H1 (cell line): Measurements from ENCODE around the gene ICAM3. TPM values are rescaled to one million over a fixed set of nuclear protein-coding genes. Genes with fewer than 3 reads are reported as not detected.

Experiments used
- CHD7 ChIP-seq: fragments of 300-600 bp; sonication (generic); IDR thresholded peaks from 2 replicates; pipeline ENCODE4 v1.7.1; 2012; ENCODE audit warnings: low read length, moderate library complexity, mild to moderate bottlenecking, inconsistent platforms; ENCODE audit not compliant: insufficient replicate concordance
- FOSL1 ChIP-seq: IDR thresholded peaks from 2 replicates; pipeline ENCODE4 v1.6.1; 2011; ENCODE audit warnings: mild to moderate bottlenecking, low read depth, low read length, moderate library complexity; ENCODE audit not compliant: insufficient read depth
- MAFK ChIP-seq: IDR thresholded peaks from 2 replicates; pipeline ENCODE4 v1.6.1; 2012; ENCODE audit warnings: low read depth, mild to moderate bottlenecking, improper control_type of control experiment, low read length
- NANOG ChIP-seq: IDR thresholded peaks from 2 replicates; pipeline ENCODE4 v1.6.1; 2011; ENCODE audit warnings: low read length, low read depth, mild to moderate bottlenecking, inconsistent platforms; ENCODE audit not compliant: insufficient read depth, poor library complexity, severe bottlenecking
- SIN3A ChIP-seq, 2 experiments: IDR thresholded peaks in 1 of 2; conservative IDR thresholded peaks in 1 of 2; 2 replicates each; pipeline ENCODE4 v1.6.1; 2011 to 2012; ENCODE audit warnings: low read length in 2 of 2, improper control_type of control experiment in 1 of 2, low read depth in 1 of 2, mild to moderate bottlenecking in 1 of 2
- TAF1 ChIP-seq: IDR thresholded peaks from 2 replicates; pipeline ENCODE4 v1.6.1; 2011; ENCODE audit warnings: mild to moderate bottlenecking, low read depth, low read length
- YY1 ChIP-seq: IDR thresholded peaks from 2 replicates; pipeline ENCODE4 v1.6.1; 2011; ENCODE audit warnings: low read depth, mild to moderate bottlenecking, low read length
- polyA plus RNA-seq, 7 experiments: library from polyadenylated mRNA; depleted of rRNA in 3 of 7; stranded (reverse) in 5 of 7; unstranded in 2 of 7; fragments of >200 nt in 5 of 7; fragments of 200-250 nt in 2 of 7; gene quantifications; 1 replicate in 5 of 7; 2 replicates in 1 of 7; 4 replicates in 1 of 7; pipeline versions ENCODE4 v1.2.1 to v1.2.3, GENCODE V29; 2011 to 2013; ENCODE audit warnings: missing spikeins in 2 of 7, mixed read lengths in 2 of 7
- total RNA-seq: library from RNA; stranded (reverse); fragmentation: NEBNext Ultra II Directional; extraction: Animal tissue kit (Norgen Biotek cat#: 25700); gene quantifications from 2 replicates; pipeline ENCODE4 v1.2.1, GENCODE V29; 2021

ICAM3 gene
- total and polyA plus RNA-seq, 2 of the 8 experiments (the other 6 are each of a cell fraction or from before 2014, with no cell fraction given) = 15.4 to 16.5 TPM

- no peak for TF ChIP-seq CHD7
- no peak for TF ChIP-seq YY1
- TF ChIP-seq FOSL1 = no peak
- TF ChIP-seq NANOG = no peak
- no peak for TF ChIP-seq TAF1
- TF ChIP-seq SIN3A (conservative IDR thresholded peaks at IDR 0.05 in 1 of 2, IDR thresholded peaks at IDR 0.05 in 1 of 2; ENCODE audit: low read depth in 1 of 2, low read length in 2 of 2) = no peak
- no peak for TF ChIP-seq MAFK
These were observed 9.9 kb downstream of the ICAM3 start (continued) for GRCh38 chr19:10329555-10329954.
